ENCODE data around the gene PLCL2.

Gene PLCL2

DNA sequence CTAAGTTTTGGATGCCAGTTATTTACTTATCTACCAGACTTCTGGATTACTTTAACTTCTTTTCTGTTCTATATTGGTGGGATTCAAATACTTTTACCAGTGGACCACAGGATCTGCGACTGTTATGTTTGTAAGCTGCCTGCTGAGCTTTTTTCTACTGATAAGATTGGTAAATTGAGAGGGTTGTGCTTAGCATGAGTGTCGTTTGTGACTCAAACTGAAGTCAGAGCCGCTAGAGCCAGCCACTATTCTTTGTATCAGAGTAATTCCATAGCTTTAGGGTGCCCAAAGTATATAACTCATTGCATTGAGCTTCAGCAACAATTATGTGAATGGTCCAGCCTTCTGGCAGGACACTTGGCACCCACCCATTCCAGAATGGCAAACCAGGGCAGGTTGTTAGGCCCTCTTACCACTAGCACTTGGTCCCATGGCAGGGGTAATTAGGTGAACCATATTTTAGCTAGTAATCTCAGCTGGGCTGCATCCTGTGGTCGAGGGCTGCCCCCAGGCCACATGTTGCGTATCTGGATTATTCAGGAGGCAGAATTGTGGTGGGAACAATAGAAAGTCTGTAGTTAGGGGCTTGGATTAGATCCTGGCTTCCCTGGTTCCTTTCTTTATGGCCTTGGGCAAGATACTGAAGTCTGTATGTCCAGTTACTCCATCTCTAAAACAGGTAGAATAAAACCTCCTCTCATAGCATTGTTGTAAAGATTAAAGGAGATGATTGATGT is 6.0 kb downstream of the PLCL2 start:
- in situ Hi-C loops (cut with MboI; ENCODE audit: low sequenced_read_pairs): no loop called here

DNA sequence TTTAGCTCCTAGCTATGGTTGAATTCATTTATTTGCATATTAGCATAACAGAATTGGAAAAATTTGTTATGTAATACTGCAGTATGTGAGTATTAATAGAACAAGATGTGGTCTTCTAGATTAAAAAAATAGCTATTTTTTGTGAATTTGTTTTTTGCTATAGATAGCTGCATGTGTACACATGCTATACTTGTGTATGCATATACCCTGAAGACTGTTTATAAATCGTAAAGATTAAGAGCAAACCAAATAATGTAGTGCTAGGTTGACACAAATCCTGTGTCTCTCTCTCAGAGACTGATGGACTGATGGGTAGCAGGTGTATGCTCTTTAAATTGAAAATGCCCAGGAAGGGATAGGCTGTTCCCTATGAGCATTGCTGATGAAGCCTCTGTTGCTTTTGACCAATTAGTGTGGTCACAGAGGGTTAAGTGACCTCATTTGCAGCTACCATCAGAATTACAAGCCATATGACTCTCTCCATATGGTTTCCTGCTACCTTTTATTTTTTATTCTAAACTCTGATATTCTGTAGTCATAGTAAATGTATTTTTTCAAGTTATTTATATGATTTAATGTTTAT is 9.0 kb downstream of the PLCL2 start:
- in situ Hi-C loops (cut with MboI; ENCODE audit: low sequenced_read_pairs): no loop called here

DNA sequence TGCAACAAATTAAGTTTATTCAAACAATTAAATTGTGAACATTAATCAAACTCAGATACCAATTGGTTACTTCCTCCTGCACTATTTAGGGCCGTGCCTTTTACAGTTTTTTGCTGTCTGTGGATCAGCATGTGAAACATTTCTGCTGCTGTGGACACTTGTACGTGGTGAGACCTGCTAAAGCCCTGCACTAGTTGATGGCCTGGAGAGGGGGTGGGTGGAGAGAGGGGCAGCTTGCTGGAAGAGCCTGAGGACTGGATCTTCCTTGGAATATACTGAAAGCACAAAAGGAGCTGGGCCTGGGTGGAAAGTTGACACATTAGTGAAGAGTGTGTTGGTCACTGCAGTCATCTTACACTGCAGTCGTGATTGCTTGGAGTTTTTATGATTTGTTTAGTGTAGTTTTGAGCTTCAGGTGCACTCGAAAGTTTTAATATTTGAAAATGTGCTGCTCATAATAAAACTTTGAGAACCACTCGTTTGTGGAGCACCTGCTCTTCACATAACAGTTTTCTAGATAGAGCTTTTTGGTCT is 11.4 kb downstream of the PLCL2 start:
- in situ Hi-C loops (cut with MboI; ENCODE audit: low sequenced_read_pairs): no loop called here

DNA sequence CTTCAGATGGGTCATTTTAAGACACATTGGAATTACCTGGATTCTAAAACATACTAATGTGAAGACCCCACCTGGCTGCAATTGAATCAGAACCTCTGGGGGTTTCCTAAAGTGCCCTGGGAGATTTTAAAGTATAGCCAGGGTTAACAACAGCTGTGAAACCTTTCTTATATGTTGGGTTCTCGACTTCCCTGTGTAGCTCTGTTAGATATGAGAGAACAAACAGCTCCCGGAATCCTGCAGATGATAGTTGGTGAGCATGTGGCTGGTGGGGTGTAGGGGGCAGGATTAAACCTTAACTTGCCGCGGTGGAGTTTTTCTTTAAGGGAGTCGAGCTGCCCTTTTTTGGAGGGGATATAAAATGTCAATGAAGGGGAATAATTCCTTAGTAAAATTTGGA is 12.1 kb downstream of the PLCL2 start:
- in situ Hi-C loops (cut with MboI; ENCODE audit: low sequenced_read_pairs): no loop called here

DNA sequence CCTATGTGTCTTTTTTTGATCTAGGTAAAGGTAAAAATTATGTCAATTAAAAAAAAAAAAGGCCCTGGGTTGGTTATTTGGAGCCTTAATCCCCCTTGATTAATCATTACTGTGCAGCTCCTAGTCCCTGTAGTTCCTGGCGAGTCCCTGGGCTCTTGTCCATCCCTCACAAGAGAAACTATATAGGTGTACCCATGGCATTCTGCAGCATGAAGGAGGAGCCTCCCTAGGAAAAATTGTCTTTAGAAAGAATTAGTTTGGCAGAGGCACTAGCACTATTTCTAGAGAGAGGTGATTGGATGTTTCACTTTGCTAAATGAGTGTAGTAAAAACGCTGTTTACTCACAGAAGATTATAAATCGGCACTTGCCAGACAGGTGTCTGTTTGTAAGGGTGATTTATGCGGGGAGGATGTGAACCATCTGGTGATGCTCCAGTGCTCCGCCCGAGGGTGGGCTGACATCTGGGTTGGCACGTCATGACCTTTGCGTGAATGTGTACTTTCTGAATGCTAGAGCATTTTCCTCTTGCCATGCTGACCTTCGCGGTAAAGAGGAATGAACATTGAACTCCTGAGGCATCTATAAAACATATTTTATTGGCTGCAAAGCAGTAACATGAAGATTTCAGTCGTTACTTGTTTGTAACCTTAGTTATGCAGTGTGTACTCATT is 12.6 kb downstream of the PLCL2 start:
- in situ Hi-C loops (cut with MboI; ENCODE audit: low sequenced_read_pairs): no loop called here

DNA sequence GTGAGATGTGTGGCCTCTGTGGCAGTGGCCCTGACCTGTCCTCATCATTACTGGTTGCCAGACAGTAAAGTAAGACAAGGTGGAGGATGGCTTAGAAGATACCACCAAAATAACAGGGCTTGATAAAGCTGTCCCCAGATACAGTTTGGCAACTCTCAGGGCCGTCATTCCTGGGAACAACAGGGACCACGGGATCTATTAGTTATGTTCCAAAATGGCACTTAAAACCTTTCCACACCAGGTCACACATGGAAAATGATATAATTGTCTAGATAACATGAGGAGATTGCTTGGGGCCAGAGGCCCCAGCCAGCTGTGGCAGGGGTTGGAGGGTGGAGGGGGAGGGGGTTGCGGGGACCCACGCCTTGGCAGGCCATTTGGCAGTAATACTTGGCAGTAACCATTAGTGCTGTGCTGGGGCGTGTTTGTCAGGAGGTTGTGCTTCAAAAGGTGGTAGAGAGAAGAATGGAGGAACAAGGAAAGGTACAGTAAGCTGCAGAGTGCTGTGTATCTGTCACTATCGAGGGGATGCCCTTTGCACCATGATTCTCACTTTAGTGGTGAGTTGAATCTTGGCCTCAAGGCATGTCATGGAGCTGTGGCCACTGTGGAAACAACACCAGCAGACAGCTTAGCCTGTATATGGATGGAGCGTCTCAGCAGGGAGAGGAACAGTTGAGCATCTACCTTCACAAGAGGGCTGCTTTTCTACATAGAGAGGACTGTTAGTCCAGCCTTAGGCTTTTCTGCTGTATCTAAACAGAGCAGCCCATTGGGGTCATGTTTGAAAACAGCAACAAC is 14.0 kb downstream of the PLCL2 start:
- in situ Hi-C loops (cut with MboI; ENCODE audit: low sequenced_read_pairs): no loop called here

DNA sequence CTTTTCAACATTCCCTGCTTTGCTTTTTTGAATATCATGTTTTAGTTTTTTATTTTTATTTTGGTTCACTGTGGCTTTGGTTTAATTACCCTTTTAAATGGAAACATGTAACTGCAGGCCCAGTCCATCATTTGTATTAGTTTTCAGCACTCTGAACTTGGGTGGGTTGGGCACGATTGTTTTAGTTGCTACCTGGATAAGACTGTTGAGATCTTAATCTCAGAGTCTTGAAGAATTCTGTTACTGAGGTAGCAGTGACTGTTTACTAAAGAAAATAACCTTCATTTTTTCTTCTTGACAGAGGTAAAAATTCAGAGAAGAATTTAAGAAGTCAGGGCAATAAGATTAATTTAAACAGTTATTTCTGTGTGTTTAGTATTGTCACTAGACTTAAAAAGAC is 15.2 kb downstream of the PLCL2 start:
- in situ Hi-C loops (cut with MboI; ENCODE audit: low sequenced_read_pairs): no loop called here

DNA sequence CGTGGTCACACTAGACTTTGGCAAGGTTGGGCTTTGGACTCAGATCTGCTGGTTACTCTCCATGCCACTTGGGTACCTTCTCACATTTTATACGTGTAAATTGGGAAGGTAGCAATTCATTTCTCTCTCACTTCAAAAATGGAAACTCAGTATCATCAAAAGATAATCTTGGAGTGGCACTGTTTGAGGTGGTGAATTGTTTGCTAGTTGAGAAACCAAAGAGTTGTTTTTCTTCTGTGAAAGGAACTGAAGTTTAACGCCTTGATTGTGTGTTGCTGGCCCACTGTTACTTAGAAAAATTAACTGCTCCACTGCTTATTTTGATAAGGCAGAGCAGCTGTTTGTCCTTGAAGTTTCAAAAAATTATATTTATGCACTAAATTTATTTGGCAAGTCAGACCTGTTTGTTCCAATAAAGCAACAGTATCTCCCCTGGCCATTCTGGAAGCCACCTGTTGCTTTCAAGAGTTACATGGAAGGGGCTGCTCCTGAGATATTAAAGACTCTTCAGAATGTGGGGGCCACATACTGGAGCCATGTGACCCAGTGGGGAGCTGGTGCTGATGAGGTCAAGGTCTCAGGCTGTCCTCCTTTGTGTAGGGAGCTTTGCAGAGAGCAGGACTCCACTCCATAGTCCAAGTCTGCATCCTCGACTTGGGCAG is 16.2 kb downstream of the PLCL2 start:
- in situ Hi-C loops (cut with MboI; ENCODE audit: low sequenced_read_pairs): no loop called here

DNA sequence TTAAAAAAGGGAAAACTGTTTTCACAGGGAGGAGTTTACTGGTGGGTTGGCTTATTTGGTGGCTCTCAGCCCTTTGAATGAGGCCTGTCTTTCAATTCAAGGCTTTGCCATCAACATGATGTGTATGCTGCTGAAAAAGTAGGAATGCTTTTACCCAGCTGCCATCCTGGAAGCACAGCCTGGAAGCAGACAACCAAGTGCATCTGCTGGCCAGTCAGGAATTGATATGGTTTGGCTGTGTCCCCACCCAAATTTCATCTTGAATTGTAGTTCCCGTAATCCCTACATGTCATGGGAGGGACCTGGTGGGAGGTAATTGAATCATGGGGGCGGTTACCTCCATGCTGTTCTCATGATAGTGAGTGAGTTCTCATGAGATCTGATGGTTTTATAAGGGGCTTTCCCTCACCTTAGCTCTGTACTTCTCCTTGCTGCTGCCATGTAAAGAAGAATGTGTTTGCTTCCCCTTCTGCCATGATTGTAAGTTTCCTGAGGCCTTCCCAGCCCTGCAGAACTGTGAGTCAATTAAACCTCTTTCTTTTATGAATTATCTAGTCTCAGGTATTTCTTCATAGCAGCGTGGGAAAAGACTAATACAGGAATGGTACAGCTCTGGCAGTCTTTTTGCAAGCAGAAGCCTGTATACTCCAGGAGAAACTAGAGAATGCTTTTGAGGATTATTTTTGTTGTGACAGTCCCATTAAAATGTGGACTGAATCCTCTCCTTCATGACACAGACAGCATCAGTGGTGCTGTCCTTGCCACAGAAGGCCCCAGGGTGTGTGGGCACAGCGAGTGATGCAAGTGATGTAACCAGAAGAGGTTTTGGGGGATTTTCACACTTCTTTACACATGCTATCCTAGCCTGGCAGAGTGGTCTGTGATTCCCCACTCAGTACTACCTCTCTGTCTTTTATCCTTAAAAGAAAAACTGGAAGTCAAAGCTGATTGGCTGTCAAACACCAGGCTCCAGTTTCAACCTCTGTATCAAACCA is 20.0 kb downstream of the PLCL2 start:
- in situ Hi-C loops (cut with MboI; ENCODE audit: low sequenced_read_pairs): no loop called here

DNA sequence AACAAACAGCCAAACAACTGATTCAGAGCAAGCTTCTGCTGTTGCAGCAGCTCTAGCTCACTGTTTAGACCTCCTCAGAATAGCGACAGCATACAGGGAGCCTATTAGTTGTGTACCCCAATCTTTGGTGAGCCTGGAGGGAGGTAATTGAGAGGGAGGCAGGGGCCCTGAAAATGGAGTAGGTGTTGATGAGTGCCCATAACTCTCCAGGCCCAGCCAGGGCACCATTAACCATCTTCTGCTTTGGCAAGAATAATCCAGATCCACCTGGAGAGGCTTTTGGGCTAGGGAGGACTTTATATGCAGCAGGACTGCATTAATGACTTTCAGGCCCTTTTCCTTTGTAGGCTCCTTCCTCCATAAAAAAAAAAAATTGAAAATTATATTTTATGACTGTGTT is 20.9 kb downstream of the PLCL2 start:
- in situ Hi-C loops (cut with MboI; ENCODE audit: low sequenced_read_pairs): no loop called here

DNA sequence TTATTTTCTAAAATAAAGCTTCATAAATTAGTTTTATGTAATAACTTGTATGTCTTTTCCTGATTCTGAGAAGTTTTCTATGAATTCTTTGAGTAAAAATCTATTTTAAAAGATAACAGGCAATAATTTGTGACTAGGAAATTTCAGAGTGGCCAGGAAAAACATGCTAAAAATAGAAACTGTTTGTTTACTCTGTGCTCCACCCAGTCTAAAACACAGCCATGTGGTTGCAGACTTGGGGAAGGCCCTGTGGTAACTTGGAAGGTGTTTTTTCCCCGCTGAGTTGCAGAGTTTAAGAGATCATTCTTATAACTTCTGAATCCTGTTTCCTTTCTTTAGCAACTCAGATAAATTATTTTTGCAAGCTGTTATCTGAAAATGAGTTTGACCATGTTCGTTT is 21.9 kb downstream of the PLCL2 start:
- in situ Hi-C loops (cut with MboI; ENCODE audit: low sequenced_read_pairs): no loop called here

DNA sequence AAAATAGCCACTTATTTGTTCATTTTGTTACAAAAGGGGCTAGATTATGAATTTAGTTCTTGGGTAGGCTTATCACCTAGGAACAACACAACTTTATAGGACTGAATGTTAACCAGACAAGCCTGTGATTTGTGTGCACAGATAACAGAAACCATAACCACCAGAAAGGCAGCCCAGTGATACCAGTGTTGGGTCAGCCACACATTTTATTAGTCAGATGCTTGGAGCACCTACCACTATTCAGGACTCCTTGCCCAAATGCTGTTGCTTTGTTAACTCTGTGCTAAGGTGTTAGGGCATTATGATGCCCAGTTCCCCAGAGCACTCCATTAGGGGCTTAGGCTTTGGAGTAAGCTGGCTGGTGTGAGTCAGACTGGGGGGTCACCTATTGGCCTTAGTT is 22.5 kb downstream of the PLCL2 start:
- in situ Hi-C loops (cut with MboI; ENCODE audit: low sequenced_read_pairs): no loop called here

DNA sequence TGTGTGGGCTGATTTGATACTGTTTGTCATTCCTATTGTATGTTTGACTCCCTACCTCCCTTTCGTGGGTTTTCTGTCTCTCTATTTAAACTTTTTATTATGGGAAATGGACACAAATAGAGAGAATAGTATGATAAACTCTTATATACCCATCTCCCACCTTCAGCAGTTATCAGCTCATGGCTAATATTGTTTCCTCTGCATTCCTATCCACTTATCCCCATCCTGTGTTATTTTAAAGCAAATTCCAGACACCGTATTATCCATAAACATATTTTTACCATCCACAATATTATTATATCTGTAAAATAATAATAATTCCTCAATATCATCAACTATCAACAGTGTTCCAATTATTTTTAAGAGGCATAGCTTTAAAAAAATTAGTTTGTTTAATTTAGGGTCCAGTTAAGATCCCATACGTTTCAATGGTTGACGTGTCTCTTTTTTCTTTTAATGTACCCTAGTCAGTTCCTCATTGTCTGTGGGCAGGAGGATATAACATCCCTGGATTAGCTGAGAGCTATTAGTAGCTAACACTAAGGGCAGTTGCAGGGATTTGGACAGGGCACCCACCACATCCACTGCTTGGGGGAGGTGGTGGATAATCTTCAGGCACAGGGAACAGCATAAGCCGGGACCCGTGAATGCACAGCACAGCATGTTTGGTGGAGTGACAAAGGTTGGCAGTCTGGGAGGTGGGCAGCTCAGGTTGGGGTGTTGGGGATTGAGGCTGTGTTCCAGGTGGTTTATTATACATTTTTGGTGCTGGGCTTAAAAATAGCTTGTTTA is 23.5 kb downstream of the PLCL2 start:
- in situ Hi-C loops (cut with MboI; ENCODE audit: low sequenced_read_pairs): no loop called here

DNA sequence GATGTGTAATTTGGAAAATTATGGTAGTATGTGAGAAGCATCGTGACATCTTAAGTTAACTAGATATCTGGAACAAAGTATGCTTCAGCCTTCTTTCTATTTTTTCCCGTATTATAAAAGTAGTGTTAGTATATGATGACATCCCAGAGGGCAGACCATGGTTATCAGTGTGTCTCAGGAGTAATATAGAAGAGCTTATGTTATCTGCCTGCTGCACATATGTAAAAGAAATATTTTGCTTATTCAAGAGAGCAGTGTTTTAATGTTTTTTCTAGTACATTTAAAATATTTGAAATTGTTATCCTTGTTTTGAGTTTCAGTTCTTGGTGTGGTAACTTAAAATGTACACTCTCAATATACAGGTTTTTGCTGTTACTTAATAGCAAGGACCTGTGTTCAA is 24.1 kb downstream of the PLCL2 start:
- in situ Hi-C loops (cut with MboI; ENCODE audit: low sequenced_read_pairs): no loop called here

DNA sequence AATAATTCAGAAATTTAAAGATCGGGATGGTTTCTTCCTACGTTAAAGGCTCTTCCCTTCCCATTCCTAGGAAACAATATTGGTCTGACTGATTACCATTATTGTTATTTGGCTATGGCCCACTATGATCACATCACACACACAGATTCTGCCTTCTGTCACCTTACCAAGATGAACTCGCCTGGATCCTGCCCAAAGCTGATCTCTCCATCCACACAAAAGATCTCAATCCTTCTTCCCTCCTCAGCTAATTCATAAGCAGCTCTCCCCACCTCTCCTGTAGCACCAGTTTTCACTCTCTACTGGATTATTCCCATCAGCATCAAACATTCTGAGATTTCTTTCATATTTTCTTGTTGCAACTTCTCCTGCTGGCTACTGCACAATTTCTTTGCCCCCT is 25.0 kb downstream of the PLCL2 start:
- in situ Hi-C loops (cut with MboI; ENCODE audit: low sequenced_read_pairs): no loop called here

DNA sequence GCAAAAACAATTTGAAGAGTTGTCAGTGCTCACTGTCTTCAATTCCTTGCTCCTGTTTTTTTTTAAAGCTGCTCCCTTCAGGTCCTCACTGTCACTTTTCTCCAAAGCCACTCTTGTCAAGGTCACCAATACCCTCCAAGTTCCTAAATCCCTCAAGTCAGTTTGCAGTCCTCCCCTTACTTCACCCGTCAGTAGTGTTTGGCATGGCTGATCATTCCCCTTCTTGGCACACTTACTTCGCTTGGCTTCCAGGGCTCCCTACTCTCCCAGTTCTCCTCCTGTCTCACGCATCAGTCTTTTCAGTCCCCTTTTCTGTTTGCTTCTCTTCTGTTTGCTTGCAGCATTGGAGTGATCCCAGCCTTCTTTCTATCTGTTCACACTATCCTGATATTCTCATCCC is 25.5 kb downstream of the PLCL2 start:
- in situ Hi-C loops (cut with MboI; ENCODE audit: low sequenced_read_pairs): no loop called here

DNA sequence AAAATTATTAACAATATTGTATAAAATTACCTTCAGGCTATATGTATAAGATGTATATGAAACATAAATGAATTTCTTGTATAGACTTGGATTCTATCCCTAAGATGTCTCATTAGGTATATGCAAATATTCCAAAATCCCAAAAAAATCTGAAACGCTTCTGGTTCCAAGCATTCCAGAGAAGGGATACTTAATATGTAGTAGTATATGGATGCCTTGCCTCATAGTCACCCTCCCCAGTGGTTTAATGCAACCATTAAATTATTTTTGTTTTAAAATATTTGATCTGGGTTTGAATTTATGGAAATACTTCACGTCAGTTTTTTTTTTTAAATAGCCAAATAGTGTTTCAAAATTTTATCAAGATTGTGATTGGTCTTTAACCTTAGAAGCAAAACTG is 27.2 kb downstream of the PLCL2 start:
- in situ Hi-C loops (cut with MboI; ENCODE audit: low sequenced_read_pairs): no loop called here

DNA sequence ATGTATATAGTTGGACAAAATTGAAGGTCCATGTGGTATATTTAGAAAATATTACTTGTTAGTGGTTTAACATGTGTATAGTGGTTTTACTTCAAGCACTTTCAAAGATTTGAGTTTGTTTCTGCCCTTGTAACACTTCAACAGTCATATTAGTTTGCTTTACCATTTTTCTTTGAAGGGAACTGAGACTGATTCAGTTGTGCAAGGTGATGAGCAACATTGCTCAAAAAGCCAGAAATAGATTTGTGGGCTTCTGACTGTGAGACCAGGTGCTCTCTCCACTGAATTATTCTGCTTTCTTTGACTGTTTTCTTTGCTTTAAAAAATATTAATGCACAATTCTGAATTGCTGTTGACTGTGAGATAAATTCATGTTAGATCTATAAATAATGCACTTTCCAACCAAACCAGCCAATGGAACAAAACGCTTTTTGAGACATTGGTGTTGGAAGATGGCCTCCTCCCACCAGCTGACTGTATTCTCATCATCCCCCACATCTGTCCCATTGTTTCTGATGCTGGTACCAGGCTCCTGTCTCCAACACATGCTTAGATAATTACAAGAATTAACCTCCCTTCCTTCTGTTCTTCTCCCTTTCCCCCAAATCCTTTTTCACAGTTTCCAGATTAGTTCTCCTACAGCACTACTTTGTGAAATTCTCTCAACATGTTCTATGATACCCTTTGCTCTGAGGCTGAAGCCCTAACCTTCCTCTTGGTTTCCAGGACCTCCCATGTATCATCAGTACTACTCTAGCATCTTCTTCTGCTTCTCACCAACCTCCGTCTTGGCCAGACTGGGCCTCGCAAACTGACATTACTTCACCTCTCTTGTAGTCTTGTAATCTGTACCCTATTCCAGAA is 27.9 kb downstream of the PLCL2 start:
- in situ Hi-C loops (cut with MboI; ENCODE audit: low sequenced_read_pairs): no loop called here

All from hTERT RPE-1 (cell line).